HCT116 (cell line): Measurements from ENCODE around the gene ZNF462. TPM values are rescaled to one million over a fixed set of nuclear protein-coding genes. Genes with fewer than 3 reads are reported as not detected.

Experiments
- ATAC-seq: fragments of 200-7000 bp; cut with Tn5 transposase; 2 replicates; pipeline ENCODE4 v1.9.1; 2020; ENCODE audit warnings: mild to moderate bottlenecking, moderate library complexity
- BruUV-seq: library from RNA; stranded (reverse); fragments of 400-500 nt; replicated peaks from 2 replicates; lab custom pipeline; 2021; lab: Mats Ljungman, UMichigan
- CTCF ChIA-PET: fragments of 300-600 bp; sonication (Branson Sonifier 250); formaldehyde crosslinking; loops from one replicate; lab custom pipeline; 2021; ENCODE audit warnings: antibody characterized with exemption; lab: Charles Lee
- POLR2A ChIA-PET: fragments of 300-600, 350-600 bp; sonication (Branson Sonifier 250); formaldehyde crosslinking; loops from one replicate; lab custom pipeline; 2021; ENCODE audit warnings: antibody characterized with exemption; lab: Charles Lee
- RAD21 ChIA-PET, 2 experiments: fragments of 300-600 bp; sonication (Branson Sonifier 250); formaldehyde crosslinking; loops; one replicate each; lab custom pipeline; 2023; ENCODE audit warnings: low total read pairs in 2 of 2; ENCODE audit not compliant: uncharacterized antibody in 2 of 2, unreplicated experiment in 2 of 2, low non-redundant PET in 1 of 2; lab: Charles Lee
- DNase-seq: peaks from one replicate; pipeline ENCODE4 v3.0.0-alpha.2; 2010; ENCODE audit warnings: low read depth, low spot score
- H2AFZ ChIP-seq: fragments of 200-600 bp; shearing (Covaris generic), sonication (generic); 2 replicates; pipeline ENCODE4 v1.6.1; 2017; ENCODE audit warnings: low read depth, mixed run types, mixed read lengths, antibody characterized with exemption, low read length; ENCODE audit not compliant: poor library complexity, severe bottlenecking
- H3K27ac ChIP-seq: 2 replicates; pipeline ENCODE4 v1.5.1; 2012; ENCODE audit warnings: low read depth, low read length
- H3K27me3 ChIP-seq: fragments of 200-600 bp; sonication (generic); 2 replicates; pipeline ENCODE4 v1.6.1; 2016; ENCODE audit warnings: mixed run types, low read length, mixed read lengths; ENCODE audit not compliant: insufficient read depth
- H3K36me3 ChIP-seq, 2 experiments: fragments of 200-500 bp in 1 of 2; fragments of 200-600 bp in 1 of 2; sonication (Bioruptor generic) in 1 of 2; sonication (generic) in 1 of 2; 2 replicates each; pipeline versions ENCODE4 v1.5.1 to v1.6.1; 2014 to 2016; ENCODE audit warnings: low read length in 2 of 2, inconsistent platforms in 1 of 2, mixed read lengths in 1 of 2, mixed run types in 1 of 2; ENCODE audit not compliant: insufficient read depth in 2 of 2, control insufficient read depth in 1 of 2
- H3K4me1 ChIP-seq, 2 experiments: fragments of 200-600 bp in 1 of 2; sonication (generic) in 1 of 2; 2 replicates each; pipeline versions ENCODE4 v1.5.1 to v1.6.1; 2012 to 2017; ENCODE audit warnings: low read length in 2 of 2, inconsistent platforms in 1 of 2, mild to moderate bottlenecking in 1 of 2, mixed read lengths in 1 of 2, mixed run types in 1 of 2, moderate library complexity in 1 of 2; ENCODE audit not compliant: insufficient read depth in 2 of 2, control insufficient read depth in 1 of 2
- H3K4me2 ChIP-seq: fragments of 200-600 bp; sonication (generic); 2 replicates; pipeline ENCODE4 v1.6.1; 2017; ENCODE audit warnings: mixed run types, low read length, mixed read lengths
- H3K4me3 ChIP-seq, 2 experiments: fragments of 200-600 bp in 1 of 2; sonication (generic) in 1 of 2; replicated peaks in 1 of 2; 2 replicates each; pipeline ENCODE4 v1.5.1; 2011 to 2016; ENCODE audit warnings: low read length in 2 of 2, control low read depth in 1 of 2, low read depth in 1 of 2, mild to moderate bottlenecking in 1 of 2, mixed read lengths in 1 of 2, mixed run types in 1 of 2
- H3K79me2 ChIP-seq: fragments of 200-600 bp; sonication (generic); 2 replicates; pipeline ENCODE4 v1.6.1; 2017; ENCODE audit warnings: mild to moderate bottlenecking, mixed run types, low read length, moderate library complexity, mixed read lengths; ENCODE audit not compliant: insufficient read depth
- H3K9ac ChIP-seq: fragments of 200-600 bp; sonication (generic); 2 replicates; pipeline ENCODE4 v1.6.1; 2016; ENCODE audit warnings: low read length, mixed read lengths
- H3K9me2 ChIP-seq: fragments of 200-600 bp; sonication (generic), shearing (Covaris generic); 2 replicates; pipeline ENCODE4 v1.6.1; 2017; ENCODE audit warnings: mixed run types, mild to moderate bottlenecking, moderate library complexity; ENCODE audit not compliant: insufficient read depth
- H3K9me3 ChIP-seq, 2 experiments: fragments of 200-500 bp in 1 of 2; fragments of 200-600 bp in 1 of 2; sonication (Bioruptor generic) in 1 of 2; sonication (generic) in 1 of 2; 2 replicates each; pipeline ENCODE4 v1.6.1; 2014 to 2017; ENCODE audit warnings: low read length in 2 of 2, mixed read lengths in 2 of 2, inconsistent platforms in 1 of 2, low read depth in 1 of 2, mild to moderate bottlenecking in 1 of 2, mixed run types in 1 of 2, moderate library complexity in 1 of 2; ENCODE audit not compliant: control insufficient read depth in 1 of 2, insufficient read depth in 1 of 2
- H4K20me1 ChIP-seq: fragments of 200-600 bp; sonication (generic), shearing (Covaris generic); 2 replicates; pipeline ENCODE4 v1.6.1; 2017; ENCODE audit warnings: mixed run types, mild to moderate bottlenecking, moderate library complexity; ENCODE audit not compliant: insufficient read depth
- ATF3 ChIP-seq: IDR thresholded peaks from 2 replicates; pipeline ENCODE4 v1.6.1; 2012
- CBX3 ChIP-seq: IDR thresholded peaks from 2 replicates; pipeline ENCODE4 v1.6.1; 2012; ENCODE audit warnings: low read depth
- EGR1 ChIP-seq: IDR thresholded peaks from 2 replicates; pipeline ENCODE4 v1.6.1; 2012; ENCODE audit warnings: low read depth
- ELF1 ChIP-seq: IDR thresholded peaks from 2 replicates; pipeline ENCODE4 v1.6.1; 2012; ENCODE audit warnings: low read depth, borderline replicate concordance
- EZH2 ChIP-seq: fragments of 200-600 bp; sonication (generic); IDR thresholded peaks from 2 replicates; pipeline ENCODE4 v1.6.1; 2017; ENCODE audit warnings: antibody characterized with exemption, mixed run types
- EZH2phosphoT487 ChIP-seq: fragments of 200-600 bp; IDR thresholded peaks from 2 replicates; pipeline ENCODE4 v1.6.1; 2018; ENCODE audit warnings: antibody characterized with exemption, borderline replicate concordance
- MAX ChIP-seq: IDR thresholded peaks from 2 replicates; pipeline ENCODE4 v1.6.1; 2012
- POLR2A ChIP-seq: IDR thresholded peaks from 2 replicates; pipeline ENCODE4 v1.7.0; 2011; ENCODE audit warnings: borderline replicate concordance; ENCODE audit not compliant: insufficient read depth, insufficient read length; ENCODE audit errors: extremely low read depth
- POLR2AphosphoS5 ChIP-seq: IDR thresholded peaks from 2 replicates; pipeline ENCODE4 v1.6.1; 2011; ENCODE audit warnings: mild to moderate bottlenecking, low read depth, low read length, moderate library complexity
- REST ChIP-seq: IDR thresholded peaks from 2 replicates; pipeline ENCODE4 v1.6.1; 2012; ENCODE audit warnings: low read depth
- SP1 ChIP-seq: IDR thresholded peaks from 2 replicates; pipeline ENCODE4 v1.6.1; 2012; ENCODE audit warnings: low read depth
- SRF ChIP-seq: IDR thresholded peaks from 2 replicates; pipeline ENCODE4 v1.6.1; 2012; ENCODE audit warnings: low read depth
- YY1 ChIP-seq: IDR thresholded peaks from 2 replicates; pipeline ENCODE4 v1.6.1; 2011; ENCODE audit warnings: low read length, low read depth, moderate library complexity, mild to moderate bottlenecking; ENCODE audit not compliant: insufficient replicate concordance; ENCODE audit errors: extremely low read depth
- ZBTB33 ChIP-seq: IDR thresholded peaks from 2 replicates; pipeline ENCODE4 v1.6.1; 2011; ENCODE audit warnings: mild to moderate bottlenecking, low read length, moderate library complexity; ENCODE audit not compliant: insufficient replicate concordance; ENCODE audit errors: extremely low read depth
- ZFX ChIP-seq: fragments of 450-650 bp; IDR thresholded peaks from 2 replicates; pipeline ENCODE4 v1.6.1; 2017
- ZNF274 ChIP-seq: fragments of 200-500 bp; sonication (Bioruptor generic); IDR thresholded peaks from 2 replicates; pipeline ENCODE4 v1.6.1; 2014; ENCODE audit warnings: mild to moderate bottlenecking, low read depth, low read length, inconsistent platforms
- intact Hi-C: fragments of 100-400 bp; cut with micrococcal nuclease; formaldehyde crosslinking; loops from 2 replicates; pipeline ENCODE4 v1.10.0; 2022
- total RNA-seq: library from RNA; stranded (reverse); gene quantifications from one replicate; pipeline ENCODE4 v1.2.1, GENCODE V29; 2021; ENCODE audit not compliant: unreplicated experiment

Gene ZNF462
- total RNA-seq, 1 experiment from 2014 or later, result 18.1 TPM

GRCh38 chr9:107059220-107059619 is 196.3 kb downstream of the ZNF462 start:
- no peak overlapping the region for H3K9ac ChIP-seq
- DNase-seq, result no peak
- no peak overlapping the region for H3K27ac ChIP-seq
- no TSS peak for BruUV-seq
- no peak for TF ChIP-seq EZH2
- no peaks in the 10 kb centered on the region for H3K4me1 ChIP-seq
- no peaks in the 10 kb centered on the region for H3K36me3 ChIP-seq
- H3K4me3 ChIP-seq, result no peak overlapping the region
- H4K20me1 ChIP-seq, result no peaks in the 10 kb centered on the region
- no peaks in the 10 kb centered on the region for H3K9me2 ChIP-seq
- no peak for ATAC-seq
- intact Hi-C loops, result no loop called here
- RAD21 ChIA-PET, result no interaction called here
- no peaks in the 10 kb centered on the region for H3K79me2 ChIP-seq
- no peak overlapping the region for H3K4me2 ChIP-seq
- no peak overlapping the region for H2AFZ ChIP-seq
- H3K27me3 ChIP-seq, result no peaks in the 10 kb centered on the region
- H3K9me3 ChIP-seq, result no peaks in the 10 kb centered on the region
- CTCF ChIA-PET, result no interaction called here
- POLR2A ChIA-PET, result no interaction called here

- Histone ChIP-seq H3K27me3 (no peaks in the 10 kb centered on the region), H3K27ac (no peak overlapping the region), H3K36me3 (no peaks in the 10 kb centered on the region), H4K20me1 (no peaks in the 10 kb centered on the region), H3K4me1 (no peaks in the 10 kb centered on the region), H3K9ac (no peak overlapping the region), H3K4me3 (no peak overlapping the region), H3K9me3 (no peaks in the 10 kb centered on the region), H3K9me2 (no peaks in the 10 kb centered on the region), H3K79me2 (no peaks in the 10 kb centered on the region), H2AFZ (no peak overlapping the region), H3K4me2 (no peak overlapping the region)
- ATAC-seq (no peak), DNase-seq (no peak)
- ChIA-PET CTCF (no interaction called here), POLR2A (no interaction called here), RAD21 (no interaction called here)
- BruUV-seq, result no TSS peak
- intact Hi-C loops, result no loop called here
- TF ChIP-seq ZNF274 (no peak), CBX3 (no peak), ELF1 (no peak), ZFX (no peak), YY1 (no peak), EZH2 (no peak), SP1 (no peak), REST (no peak), ZBTB33 (no peak), MAX (no peak), SRF (no peak), POLR2AphosphoS5 (no peak), POLR2A (no peak), ATF3 (no peak), EZH2phosphoT487 (no peak), EGR1 (no peak)
These were observed 197.1 kb downstream of the ZNF462 start for GRCh38 chr9:107060062-107060461.
